ELR (cell line): ENCODE measurements around the gene ACBD6.
"Not testable (repeated sequence)": the region's sequence is repeated elsewhere in the genome, so short reads cannot be mapped to it uniquely, and the experiment has no call there.

Source experiments
- DNase-seq: peaks from one replicate; pipeline ENCODE4 v3.0.0-alpha.2; 2015; ENCODE audit warnings: low read depth

The ACBD6 gene

DNA sequence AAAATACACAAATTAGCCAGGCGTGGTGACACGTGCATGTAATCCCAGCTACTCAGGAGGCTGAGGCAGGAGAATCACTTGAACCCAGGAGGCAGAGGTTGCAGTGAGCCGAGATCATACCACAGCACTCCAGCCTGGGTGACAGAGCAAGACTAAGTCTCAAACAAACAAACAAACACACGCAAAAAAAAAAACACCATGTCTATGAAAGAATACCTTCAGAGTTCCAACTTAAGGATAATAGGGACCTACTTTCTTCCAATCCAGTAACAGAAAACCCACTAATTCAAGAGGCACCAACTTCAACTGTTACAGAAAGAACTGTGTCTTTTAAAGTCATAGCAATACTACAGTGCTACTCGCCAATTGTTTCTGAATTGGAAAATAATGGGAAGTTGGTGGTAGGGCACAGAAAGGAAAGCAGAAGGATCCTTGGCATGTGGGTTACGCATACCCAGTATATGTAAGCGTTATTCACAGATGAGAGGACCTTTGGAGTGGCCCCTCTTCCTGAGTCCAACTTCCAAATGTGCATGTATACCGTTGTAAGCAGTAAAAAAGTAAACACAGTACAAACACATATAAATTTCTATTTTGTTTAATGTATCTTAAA, 87.0 kb downstream of the ACBD6 start:
- no peak for DNase-seq

DNA sequence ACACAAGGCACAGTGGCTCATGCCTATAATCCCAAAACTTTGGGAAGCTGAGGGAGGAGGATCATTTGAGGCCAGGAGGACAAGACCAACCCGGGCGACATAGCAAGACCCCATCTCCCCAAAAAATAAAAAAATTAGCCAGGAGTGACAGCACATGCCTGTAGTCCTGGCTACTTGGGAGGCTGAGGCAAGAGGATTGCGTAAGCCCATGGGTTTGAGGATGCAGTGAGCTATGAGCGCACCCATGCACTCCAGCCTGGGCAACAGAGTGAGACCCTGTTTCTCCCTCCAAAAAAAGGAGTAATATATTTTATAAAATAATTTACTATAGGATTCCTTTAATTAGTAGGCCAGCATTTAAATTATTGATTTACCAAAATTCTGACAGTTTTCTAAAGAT, 89.8 kb downstream of the ACBD6 start:
- no peak for DNase-seq

DNA sequence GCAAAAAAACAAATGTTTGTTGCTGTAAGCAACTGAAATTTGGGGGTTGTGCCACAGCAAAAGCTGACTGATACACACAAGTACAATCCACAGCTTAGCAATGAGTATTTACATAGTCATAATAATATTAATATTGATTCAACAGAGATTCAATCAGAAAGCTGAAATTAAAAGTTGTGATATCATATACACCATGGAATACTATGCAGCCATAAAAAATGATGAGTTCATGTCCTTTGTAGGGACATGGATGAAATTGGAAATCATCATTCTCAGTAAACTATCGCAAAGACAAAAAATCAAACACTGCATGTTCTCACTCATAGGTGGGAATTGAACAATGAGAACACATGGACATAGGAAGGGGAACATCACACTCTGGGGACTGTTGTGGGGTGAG, 94.2 kb downstream of the ACBD6 start:
- not testable (repeated sequence) for DNase-seq

DNA sequence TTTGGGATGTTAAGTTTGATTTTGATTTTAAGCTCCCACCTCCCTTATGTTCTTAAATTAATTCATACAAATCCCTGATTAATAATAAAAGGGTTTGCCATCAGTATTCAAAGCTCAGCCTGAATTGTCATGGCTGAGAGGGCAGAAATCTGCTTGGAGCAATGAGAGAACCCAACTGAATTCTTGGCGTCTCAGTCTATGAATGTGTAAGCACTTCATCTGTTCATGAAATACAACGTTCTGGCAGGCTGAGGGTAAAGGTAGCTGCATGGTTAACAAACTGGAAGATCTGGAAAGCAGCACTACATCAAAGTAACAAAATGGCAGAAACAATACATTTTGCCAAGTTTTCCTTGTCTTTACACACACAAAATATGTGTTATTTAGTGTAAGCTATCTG, 95.3 kb downstream of the ACBD6 start:
- no peak for DNase-seq

DNA sequence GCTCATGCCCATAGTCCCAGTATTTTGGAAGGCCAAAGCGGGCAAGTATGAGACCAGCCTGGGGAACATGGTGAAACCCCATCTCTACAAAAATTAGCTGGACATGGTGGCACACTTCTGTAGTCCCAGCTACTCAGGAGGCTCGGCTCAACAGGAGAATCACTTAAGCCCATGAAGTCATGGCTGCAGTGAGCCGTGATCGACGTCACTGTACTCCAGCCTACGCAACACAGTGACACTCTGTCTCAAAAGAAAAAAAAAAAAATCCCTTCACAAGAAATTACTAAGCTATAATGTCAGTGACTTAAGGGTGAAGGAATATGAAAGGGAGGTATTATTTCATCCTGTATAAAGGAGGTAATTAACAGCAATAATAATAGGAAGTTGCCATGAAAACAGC, 99.8 kb downstream of the ACBD6 start:
- no peak for DNase-seq

DNA sequence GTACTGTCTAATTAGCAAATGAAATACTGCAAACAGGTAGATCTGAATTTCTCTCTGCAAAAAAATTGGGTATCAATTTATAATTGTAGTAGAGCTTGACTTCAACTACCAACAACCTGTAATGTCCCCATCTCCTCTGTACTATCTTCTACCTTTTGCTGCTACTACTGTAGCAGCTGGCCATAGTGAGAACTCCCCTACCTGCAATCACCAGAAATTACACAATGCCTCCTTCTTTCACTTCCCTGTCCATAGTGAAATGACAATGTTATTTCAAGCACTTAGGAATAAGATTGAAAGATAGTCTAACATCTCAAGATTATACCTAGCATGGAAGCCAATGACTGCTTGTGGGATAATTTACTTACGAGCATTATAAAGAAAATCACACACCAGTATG, 100.4 kb downstream of the ACBD6 start:
- DNase-seq = no peak

DNA sequence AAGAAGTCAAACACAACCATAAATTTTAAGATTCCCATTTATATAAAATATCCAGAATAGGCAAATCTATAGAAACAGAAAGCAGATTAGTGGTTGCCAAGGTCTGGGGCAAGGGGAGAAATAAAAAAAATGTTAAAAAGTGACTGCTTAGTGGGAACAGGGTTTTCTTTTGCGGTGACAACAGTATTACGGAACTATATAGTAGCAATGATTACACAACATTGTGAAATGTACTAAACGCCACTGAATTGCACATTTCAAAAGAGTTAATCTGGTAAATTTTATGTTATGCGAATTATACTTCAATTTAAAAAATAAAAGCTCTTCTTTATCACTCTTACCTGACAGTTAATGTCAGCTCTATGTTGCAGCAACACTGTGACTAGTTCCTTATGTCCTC, 105.2 kb downstream of the ACBD6 start:
- DNase-seq = no peak

DNA sequence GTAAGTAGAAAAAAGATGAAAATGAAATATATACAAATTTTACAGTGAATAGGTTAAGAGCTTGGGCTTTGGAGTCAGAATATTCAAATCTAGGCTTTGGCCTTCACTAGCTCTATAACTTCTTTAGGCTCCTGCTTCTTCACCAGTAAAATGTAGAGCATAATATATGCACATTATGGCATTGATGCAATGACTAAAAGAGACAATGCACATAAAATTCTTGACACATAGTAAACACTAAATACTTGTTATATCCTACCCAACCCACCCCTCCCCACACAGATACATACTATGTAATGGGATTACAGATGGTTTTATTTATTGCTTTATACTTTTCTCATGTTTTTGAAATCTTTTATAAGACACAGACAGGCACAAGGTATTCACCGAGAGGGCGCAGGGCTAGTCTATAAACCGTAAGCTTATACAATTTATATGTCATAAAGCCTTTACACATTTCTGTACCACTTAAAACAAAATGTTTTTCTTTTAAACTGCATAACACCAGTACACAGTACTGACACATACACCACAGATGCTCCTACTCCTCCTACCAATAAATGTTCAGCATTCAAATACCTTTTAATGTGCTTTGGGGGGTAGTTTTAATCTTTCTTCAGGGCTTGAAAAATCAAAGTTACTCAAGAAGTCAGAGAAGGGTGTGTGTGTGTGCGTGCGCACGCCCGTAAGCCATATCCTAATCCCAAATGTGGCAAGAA, 109.8 kb downstream of the ACBD6 start:
- DNase-seq = no peak

DNA sequence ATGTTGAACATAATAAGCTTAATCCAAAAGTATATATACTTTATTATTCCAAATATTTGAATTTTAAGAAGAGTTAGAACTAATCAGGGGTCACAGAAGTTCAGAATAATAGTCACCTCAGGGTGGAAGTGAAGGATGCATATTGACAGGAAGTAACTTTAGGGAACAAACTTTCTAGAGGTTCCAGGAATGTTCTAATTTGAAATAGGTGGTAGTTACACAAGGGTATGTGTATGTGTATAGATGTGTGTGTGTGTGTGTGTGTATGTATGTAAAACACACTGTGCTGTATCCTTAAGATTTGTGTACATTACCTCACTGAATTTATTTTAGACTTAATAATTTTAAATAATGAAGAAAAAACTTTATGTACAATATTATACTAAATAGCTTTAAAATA, 110.4 kb downstream of the ACBD6 start:
- no peak for DNase-seq

DNA sequence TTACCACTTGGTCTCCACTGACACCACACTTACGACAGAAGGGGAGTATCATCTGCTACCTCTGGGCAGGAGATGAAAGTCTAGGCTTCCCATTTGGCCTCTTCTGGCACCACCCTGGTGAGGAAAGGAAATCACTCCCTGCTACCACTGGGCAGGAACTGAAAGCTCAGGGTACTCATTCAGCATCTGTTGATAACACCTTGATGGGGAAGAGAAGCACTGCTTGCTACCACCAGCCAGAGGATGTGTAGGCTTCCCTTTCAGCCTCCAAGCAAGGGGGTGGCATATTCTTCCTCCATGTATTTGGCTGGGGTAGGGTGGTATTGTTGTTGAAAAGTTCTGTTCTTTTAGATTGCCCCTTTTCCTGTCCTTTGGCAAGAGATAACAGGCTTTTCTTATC, 115.0 kb downstream of the ACBD6 start:
- no peak for DNase-seq

DNA sequence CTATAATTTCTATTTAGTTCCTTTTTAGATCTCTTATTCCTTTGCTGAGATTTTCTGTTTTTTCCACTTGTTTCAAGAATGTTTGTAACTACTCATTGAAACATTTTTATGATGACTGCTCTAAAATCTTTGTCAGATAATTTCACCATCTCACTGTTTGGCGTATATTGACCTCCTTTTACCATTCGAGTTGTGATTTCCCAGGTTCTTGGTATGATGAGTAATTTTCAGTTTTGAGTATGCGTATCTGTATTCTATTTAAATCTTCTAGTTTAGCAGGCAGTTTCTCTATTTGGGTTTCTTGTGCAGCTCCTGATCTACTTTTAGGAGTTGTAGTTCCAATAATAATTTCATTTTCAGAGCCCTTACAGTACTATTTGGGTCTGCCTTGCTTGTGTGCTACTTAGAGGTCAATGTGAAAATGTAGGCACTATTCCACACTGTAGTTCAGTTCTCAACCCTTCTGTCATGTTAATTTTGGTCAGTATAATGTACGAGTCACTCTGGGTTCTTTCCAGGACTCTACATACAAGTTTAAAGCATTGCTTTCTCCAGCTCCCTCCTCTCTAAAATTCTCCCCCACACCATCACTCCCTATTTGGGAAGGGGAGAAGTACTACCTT, 115.5 kb downstream of the ACBD6 start:
- no peak for DNase-seq

DNA sequence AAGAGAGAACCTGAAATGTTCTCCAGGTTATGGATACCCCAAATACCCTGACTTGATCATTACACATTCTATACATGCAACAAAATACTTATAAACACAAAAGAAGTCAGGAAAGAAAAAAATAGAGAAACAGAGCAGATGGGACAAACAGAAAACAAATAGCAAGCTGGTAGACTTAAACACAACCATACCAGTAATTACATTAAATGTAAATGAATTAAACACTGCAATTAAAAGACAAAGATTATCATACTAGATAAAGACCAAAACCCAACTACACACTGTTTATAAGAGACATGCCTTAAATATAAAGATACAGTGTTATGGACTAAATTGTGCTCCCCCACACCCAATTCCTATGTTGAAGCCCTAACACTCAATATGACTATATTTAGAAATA, 117.2 kb downstream of the ACBD6 start:
- DNase-seq = no peak

DNA sequence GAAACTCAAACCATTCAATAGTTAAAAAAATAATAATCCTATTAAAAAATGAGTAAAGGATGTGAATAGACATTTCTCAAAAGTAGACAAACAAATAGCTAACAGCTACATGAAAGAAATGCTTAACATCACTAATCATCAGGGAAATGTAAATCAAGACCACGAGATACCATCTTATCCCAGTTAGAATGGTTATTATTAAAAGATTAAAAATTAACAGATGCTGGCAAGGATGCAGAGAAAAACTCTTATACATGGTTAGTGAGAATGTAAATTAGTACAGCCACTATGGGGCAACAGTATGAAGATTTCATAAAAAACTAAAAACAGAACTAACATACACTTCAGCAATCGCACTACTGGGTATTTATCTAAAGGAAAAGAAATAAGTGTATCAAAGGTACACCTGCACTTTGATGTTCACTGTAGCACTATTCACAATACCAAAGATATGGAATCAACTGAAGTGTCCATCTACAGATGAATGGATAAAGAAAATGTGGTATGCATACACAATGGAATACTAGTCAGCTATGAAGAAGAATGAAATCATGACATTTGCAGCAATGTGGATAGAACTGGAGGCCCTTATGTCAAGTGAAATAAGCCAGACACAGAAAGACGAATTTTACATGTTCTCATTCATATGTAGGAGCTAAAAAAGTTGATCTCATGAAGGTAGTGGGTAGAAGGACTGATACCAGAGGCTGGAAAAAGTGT, 117.9 kb downstream of the ACBD6 start:
- no peak for DNase-seq

DNA sequence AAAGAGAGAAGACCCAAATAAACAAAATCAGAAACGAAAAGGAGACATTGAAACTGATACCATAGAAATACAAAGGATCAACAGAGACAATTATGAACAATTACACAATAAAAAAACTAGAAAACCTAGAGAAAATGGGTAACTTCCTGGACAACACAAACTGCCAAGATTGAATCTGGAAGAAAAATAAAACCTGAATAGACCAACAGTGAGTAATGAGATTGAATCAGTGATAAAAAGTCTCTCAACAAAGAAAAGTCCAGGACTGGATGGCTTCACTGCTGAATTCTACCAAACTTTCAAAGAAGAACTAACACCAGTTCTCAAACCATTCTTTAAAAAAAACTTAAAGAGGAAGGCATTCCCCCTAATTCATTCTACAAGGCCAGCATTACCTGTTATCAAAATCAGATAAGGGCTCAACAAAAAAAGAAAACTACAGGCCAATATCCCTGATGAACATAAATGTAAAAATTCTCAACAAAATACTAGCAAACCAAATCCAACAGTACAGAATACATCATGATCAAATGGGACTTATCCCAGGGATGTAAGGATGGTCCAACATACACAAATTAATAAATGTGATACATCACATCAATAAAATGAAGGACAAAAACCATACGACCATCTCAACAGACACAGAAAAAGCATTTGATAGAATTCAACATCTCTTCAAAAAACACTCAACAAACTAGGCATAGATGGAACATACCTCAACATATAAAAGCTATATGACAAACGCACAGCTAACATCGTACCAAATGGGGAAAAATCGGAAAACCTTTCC, 119.9 kb downstream of the ACBD6 start:
- DNase-seq = peak; percentile 63

DNA sequence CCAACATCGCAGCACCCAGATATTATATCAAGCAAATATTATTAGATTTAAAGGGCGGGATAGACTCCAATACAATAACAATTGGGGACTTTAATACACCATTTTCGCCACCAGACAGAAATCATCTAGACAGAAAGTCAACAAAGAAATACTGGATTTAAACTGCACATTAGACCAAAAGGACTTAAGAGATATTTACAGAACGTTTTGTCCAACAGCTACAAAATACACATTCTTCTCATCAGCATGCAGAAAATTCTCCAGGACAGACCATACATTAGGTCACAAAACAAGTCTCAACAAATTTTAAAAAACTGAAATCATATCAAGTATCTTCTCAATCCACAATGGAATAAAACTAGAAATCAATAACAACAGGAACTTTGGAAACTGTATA, 121.2 kb downstream of the ACBD6 start:
- DNase-seq = no peak

DNA sequence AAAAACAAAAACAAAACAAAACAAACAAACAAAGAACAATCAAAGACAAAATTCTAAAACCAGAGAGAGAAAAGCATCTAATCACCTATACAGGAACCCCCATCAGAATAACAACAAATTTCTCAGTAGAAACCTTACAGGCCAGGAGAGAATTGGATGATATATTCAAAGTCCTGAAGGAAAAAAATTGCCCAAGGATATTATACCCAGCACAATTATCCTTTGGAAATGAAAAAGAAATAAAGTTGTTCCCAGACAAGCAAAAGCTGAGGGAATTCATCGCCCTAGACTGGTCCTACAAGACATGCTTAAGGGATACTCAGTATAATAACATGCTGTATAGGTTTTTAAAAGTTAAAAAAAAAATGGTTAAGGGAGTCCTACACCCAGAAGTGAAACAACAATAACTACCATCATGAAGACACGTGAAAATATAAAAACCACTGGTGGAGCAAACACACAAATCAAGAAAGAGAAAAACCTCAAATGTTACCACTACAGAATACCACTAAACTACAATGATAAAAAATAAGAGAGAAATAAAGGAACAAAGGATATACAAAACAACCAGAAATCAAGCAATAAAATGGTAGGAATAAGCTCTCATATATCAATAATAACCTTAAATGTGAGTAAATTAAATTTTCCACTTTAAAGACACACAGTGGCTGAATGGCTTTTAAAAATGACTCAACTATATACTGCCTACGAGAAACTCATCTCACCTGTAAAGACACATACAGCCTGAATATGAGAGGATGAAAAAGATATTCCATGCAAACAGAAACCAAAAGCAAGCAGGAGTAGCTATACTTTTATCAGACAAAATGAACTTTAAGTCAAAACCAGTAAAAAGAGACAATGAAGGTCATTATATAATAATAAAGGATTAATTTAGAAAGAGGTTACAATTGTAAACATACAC, 121.9 kb downstream of the ACBD6 start:
- DNase-seq = no peak

DNA sequence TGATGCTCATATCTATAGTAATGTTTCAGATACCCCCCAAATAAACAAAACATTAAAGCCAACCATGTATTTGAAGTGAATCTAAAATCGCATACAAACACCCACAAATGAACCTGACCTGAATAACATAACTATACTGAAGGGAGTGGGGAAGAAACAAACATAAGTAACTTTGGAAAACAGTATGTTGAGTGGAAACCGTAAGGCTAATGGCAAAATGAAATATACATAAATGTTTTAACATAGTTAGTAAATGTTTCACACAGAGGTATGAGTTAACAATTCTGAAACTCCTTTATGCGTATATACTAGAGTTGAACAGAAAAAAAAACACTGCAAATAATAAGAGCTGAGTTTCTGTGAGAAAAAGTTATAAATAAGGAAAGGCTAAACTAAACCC, 125.6 kb downstream of the ACBD6 start:
- DNase-seq = no peak

DNA sequence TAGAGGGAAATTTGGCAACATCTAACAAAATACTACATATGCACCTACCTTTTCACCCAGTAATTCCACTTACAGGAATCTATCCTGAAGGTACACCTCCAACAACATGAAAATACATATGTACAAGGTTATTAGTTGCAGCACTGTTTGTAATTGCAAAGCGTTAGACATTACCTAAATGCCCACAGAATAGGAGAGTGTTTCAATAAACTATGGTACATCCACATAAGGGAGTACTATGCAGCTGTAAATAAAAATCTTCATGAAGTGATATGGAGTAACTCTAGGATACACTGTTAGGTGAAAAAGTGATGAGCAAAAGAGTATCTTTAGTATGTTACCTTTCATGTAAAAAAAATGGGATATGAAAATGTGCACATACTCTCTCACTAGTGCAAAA, 126.1 kb downstream of the ACBD6 start:
- DNase-seq = no peak

DNA sequence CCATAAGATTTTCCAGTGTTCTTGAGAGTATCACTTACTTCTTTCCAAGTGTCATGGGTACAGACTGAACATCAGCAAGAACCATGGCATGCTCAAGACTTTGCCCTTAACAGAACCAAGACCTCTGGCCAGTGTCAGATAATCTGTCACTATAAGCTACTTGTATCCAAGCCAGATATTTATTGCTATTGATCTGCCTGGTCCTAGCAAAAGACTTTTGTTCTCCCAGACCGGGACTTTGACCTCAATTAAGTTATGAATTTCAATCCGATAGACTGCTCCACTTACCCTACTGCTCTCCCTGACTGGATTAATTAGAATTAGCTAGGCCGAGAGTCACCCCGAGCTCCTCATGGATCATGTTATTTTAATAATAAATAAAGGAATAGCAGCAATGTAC, 129.6 kb downstream of the ACBD6 start:
- no peak for DNase-seq

DNA sequence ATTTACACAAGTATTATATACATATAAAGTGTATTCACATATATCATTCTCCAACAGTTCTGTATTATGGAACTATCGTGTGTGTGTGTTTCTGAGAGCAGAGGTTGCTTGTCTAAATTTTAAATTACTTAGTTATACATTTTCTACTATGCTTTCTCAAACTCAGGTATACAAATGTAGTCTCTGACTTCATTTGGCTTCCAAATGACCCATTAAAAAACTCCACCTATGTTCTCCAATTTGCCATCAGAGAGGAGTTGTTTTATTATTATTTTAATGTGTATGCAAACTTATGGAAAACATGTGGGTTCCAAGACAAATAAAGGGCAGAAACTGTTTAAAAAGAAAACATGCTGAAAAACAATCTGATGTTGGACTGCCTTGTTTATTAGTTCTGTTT, 131.8 kb downstream of the ACBD6 start:
- no peak for DNase-seq

DNA sequence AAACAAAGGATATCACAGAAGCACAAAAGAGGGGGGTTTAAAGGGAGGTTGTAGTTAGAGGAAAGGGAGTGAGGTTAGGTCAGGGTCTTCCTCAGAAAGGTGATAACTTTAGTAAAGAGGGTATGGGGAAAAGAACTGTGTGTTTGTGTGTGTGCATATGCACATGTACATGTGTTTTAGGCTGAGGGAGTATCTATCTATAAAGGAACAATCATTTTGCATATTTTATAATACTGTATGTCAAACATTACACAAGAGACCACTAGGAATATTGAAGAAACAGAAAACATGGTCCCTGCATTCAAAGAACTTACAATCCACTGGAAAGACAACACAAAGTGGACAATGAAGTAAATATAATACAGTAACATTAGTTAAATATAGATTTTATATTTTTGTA, 132.2 kb downstream of the ACBD6 start:
- no peak for DNase-seq
